Stimulated activated CD8-positive, alpha-beta memory T cell treated with anti-CD3 and anti-CD28 coated beads, Interleukin-4, amount 100 ng/mL, for 4 hours (primary cell): Measurements from ENCODE around the gene EFCAB9.
"Not testable (repeated sequence)": the region's sequence is repeated elsewhere in the genome, so short reads cannot be mapped to it uniquely, and the experiment has no call there.

Experiments
- DNase-seq, 2 donors: peaks; one replicate each; pipeline ENCODE4 v3.0.0-alpha.2; 2020; ENCODE audit warnings: low read depth in 2 of 2, low spot score in 1 of 2

EFCAB9 gene

DNA sequence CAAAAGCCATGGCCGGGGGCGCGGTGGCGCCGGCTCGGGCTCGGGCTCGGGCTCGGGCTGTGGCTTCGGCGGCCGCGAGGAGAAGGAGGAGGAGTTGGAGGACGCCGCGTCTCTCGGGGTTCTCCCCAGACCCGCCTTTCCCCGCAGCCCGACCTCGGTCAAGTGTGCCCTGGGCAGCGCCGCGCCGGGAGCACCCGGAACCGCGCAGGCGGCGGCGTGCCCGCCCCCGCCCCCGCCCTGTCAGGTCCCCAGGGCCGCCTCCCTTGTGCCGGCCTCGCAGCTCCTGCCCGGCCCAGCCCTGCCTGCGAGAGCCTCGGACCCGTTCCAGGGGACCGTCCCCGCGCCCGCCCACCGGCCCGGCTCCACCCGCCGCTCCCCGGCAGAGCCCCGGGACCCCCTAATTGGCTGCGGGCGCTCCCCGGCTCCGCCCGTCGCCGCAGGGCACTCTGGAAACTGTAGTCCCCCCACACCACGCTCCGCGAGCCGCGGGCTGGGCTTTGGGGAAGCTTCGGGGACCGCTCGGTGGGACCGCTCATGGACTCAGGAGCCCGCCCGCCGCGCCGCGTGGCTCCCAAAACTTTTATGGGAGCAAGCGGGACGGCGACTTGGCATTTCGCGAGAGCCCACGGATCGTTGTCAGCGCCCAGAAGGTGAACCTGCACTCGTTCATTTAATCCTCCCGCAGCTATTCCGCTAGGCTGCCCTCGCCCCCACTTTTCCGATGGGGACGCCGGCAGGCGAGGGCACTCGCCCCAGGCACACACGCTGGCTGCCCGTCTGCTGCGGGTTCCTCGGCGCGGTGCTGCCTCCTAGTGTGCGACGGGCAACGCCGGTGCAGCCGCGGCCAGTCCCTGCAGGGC is 5.7 kb upstream of the EFCAB9 start, which contains the start of gene STK10:
TSS of gene STK10 (minus strand) at position 192 of the 860 bp plus-strand sequence. CDS start at position 10, 182 bp downstream.
- peak; percentile 74 to 83 for DNase-seq

DNA sequence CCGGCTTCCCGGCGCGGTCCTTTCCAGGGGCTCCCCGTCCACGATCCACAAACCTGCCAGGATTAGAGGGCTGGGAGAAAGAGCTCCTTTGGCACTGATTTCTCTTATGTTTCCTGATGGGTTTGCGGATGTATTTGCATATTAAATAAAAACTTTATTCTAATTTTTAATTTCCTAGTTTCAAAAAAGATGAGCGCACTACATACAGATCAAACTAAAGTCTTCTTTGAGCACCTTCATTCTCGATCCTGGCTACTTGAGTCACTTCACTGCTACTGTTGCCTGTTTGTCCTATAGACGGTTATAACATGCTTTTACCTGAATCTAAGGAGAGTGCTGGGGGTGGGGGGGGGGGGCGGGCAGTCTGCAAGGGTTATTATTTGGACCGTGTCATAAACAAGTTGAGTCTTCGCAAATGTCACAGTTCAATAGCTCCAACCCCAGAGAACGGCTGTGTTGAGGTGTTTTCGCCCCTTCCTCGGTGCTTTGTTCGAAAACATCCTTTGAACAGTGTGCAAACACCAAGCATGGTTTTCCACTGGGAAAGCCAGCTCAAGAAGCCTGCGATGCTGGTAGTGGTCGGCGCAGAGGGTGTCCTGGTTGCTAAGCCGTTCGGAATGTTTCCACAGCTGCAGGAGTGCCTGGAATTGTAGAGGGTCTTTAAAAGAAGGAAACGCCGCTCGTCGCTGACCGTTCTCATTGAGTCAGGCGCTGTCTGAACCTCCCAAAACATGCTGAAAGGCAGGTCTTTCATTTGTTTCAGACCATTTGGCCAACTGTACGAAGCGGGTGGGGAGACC is 4.9 kb upstream of the EFCAB9 start:
- DNase-seq = no peak

DNA sequence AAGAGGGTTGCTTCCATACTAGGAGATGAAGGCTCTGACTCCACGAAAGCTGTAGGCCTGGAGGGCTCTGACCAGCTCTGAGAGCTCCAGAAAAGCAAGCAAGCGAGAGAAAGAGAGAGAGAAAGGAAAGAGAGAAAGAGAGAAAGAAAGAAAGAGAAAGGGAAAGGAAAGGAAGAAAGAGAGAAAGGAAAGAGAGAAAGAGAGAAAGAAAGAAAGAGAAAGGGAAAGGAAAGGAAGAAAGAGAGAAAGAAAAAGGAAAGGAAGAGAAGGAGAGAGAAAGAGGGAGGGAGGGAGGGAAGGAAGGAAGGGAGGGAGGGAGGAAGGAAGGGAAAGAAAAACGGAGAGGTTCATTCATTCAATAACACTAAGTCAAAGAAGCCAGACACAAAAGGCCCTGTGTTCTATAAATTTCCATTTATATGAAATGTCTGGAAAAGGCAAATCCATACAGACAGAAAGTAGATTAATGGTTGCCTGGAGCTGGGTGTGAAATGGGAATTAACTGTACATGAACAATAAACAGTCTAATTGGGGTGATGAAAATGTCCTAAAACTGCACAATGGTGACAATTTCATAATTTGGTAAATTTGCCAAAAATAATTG is 4.2 kb upstream of the EFCAB9 start:
- DNase-seq = no peak

DNA sequence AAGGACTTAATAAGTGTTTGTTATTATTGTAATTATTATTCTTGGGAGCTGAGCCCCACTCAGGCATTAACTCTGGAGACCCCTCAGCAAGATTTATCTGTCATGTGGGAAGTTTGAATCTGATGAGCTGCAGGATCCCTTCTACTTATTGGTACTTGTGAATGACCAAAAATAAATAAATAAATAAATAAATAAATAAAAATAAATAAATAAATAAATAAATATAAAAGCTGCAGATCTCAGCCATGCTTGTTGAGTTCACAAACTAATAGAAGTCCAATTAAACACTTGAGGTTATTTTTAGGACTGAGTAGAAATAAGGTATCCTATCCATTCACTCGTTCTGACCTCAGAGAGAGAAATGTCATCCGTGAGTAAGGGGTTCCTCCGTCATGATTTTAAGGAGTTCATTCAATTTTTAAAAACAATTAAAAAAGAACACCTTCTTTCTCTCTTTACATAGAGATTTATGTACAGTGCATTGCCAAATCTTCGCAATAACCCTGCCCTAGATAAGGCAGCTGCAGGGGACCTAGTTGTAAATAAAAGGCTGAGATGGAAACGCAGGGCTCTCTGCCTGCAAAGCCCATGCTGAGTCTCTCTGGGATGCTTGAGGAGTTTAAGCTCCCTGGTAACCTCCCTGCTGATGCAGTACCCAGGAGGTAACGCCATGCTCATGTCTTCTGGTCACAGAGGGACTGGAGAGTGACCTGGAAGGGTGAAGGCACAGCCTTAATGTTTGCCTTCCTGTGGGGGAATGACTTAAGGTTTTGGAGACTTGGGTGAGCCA is 1.2 kb downstream of the EFCAB9 start:
- DNase-seq = no peak

DNA sequence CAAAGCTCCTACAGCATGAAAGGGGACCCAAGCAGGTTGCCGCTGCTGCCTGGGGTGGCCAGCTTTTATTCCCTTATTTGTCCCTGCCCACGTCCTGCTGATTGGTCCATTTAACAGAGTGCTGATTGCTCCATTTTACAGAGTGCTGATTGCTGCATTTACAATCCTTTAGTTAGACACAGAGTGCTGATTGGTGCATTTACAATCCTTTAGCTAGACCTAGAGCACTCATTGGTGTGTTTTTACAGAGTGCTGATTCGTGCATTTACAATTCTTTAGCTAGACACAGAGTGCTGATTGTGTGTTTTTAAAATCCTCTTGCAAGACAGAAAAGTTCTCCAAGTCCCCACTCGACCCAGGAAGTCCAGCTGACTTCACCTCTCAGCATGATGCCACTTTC is 3.8 kb downstream of the EFCAB9 start:
- not testable (repeated sequence) for DNase-seq

DNA sequence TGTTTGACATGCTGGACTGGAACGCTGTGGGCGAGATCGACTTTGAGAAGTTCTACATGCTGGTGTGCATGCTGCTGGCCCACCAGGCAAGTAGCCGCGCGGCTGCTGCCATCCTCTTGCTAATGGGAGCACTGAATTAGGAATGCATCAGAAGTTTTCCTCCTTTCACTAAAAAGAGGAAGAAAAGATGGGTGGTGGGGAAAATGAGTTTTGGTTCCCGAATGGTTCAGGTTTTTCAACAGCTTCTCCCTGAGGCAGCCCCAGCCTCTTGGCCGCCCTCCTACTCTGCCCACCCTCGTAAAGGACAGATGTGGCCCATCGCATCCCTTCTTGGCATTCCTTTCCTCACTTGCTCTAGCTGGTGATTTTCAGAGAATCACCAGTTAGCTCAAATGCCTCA is 5.5 kb downstream of the EFCAB9 start:
- DNase-seq = no peak

DNA sequence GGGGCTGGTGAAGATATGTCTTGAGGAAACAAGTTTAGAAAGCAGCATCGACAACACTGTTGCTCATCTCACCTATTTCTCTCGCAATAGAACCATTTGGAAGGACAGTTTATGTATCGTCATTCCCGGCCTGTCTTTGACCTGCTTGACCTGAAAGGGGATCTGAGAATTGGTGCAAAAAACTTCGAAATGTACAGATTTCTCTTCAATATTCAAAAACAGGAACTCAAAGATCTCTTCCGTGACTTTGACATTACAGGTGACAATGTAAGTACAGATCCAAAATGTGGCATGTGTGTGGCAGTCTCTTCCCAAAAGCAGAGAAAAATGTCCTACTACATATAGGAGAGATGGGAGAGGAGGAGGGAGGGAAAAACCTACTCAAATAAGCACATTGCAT is 6.5 kb downstream of the EFCAB9 start:
- no peak for DNase-seq

DNA sequence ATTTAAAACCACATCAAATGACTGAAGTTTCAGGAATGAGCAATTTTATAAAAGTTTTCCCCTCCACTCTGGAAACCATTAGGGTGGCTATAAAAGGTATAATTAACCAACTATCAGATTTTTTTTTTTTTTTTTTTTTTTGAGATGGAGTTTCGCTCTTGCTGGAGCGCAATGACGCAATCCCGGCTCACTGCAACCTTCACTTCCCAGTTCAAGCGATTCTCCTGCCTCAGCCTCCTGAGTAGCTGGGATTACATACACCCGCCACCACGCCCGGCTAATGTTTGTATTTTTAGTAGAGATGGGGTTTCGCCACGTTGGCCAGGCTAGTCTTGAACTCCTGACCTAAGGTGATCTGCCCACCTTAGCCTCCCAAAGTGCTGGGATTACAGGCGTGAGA is 12.0 kb downstream of the EFCAB9 start:
- not testable (repeated sequence) for DNase-seq

DNA sequence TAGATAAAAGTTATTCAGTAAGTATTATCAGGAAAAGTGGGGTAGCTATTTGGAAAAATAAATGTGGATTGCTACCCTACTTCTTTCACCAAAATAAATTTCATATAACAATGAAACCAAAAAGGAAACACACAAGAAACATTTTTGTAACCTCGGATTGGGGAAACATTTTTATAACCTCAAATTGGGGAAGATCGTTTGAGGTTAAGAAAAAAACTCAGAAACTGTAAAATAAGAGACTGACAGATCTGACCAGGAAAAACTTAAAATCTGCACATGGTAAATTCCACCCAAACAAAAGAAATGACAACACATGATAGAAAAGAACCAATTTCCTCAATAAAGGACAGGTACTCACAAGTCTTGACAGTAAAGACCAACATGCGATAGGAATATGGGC is 13.5 kb downstream of the EFCAB9 start:
- DNase-seq = no peak

DNA sequence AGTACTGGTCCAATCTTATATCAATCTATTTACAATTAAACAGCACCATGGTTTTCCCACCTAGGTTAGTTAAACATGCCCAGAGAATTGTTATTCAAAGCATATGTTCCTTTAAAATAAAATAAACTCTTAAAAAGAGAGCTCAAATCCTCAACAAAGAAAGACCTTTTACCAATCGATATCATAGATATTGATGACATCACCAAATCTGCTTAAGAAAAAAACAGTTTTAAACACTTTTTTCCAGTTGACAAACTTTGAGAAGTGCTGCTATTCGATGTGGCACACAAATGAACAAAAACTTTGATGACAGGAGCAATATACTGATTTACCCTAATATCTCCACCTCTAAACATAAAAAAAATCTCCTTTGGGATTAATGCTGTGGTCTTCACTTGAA is 15.7 kb downstream of the EFCAB9 start:
- DNase-seq = no peak

DNA sequence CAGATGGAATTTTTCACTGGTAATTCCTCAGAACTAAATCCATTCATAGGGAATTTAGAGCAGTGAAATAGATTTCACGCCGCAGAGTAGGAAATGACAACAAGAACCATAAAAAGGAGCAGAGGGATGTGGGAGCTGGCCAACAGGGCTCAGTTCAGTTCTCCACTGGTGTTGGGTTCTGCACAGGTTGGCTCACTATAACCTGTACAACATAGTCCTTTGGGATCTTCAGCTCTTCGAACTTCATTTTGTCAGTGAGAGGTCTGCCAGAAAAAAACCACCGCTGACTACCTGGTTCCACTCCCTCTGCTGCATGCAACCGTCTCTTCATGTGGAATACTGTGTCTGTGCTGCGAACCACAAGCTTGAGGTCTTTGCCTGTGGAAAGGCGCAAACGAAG is 17.7 kb downstream of the EFCAB9 start:
- DNase-seq = no peak

DNA sequence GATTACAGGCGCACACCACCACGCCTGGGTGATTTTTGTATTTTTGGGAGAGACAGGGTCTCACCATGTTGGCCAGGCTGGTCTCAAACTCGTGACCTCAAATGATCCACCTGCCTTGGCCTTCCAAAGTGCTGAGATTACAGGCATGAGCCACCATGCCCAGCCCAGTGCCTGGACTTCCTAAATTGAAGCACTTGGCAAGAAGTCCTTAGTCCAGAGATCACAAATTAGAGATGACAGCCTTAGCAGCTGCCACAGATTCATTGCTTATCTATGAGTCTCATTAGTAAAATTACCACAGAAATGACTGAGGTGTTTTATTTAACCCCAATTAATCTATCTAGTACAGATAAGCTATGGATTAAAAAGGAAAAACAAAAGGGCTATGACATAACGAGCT is 19.2 kb downstream of the EFCAB9 start:
- no peak for DNase-seq

DNA sequence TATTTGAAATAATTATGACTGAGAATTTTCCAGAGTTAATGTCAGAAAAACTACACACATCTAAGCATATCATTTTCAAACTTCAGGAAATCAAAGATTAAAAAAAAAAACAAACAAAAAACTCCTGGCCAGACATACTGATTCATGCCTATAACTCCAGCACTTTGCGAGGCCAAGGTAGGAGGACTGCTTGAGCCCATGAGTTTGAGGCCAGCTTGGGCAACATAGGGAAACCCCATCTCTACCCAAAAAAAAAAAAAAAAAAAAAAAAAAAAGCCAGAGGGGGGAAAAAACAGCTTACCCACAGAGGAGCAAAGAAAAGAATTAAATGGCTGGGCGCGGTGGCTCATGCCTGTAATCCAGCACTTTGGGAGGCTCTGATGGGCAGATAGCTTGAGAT is 22.4 kb downstream of the EFCAB9 start:
- no peak for DNase-seq

DNA sequence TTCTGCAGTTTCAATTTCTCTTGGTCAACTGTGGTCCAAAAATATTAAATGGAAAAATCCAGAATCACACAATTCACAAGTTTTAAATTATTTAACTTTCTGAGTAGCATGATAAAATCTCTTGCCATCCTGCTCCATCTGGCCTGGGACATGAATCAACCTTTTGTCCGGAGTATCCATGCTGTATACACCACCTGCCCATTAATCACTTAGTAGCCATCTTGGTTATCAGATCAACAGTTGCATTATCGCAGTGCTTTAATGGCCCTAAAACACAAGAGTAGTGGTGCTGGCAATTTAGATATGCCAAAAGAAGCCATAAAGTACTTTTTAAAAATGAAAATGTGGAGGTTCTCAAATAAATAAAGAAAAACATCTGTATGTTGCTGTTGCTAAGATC is 25.3 kb downstream of the EFCAB9 start:
- DNase-seq = no peak

DNA sequence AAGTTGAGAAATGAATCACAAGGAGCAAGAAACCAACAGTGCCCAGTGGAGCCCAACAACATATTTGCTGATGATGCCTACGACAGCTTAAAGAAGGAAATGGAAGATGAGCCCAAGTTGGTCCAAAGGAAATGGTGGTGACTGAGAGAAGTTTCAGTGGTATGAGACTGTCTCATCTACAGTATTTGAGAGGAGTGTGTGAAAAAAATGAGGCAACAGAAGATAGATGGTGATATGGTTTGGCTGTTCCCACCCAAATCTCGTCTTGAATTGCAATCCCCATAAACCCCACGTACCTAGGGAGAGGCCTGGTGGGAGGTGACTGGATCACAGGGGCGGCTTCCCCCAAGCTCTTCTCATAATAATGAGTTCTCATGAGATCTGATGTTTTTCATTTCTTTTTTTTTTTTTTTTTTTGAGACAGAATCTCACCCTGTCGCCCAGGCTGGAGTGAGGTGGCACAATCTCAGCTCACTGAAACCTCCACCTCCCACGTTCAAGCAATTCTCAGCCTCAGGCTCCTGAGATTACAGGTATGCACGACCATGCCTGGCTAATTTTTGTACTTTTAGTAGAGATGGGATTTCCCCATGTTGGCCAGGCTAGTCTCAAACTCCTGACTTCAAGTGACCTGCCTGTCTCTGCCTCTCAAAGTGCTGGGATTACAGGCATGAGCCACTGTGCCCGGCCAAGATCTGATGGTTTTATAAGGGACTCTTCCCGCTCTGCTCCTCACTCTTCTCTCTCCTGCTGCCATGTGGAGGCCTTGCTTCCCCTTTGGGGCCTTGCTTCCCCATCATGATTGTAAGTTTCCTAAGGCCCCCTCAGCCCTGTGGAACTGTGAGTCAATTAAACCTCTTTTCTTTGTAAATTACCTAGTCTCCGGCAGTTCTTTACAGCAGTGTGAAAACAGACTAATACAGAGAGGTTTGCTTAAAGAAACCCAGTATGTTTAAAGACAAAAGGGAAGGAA is 30.2 kb downstream of the EFCAB9 start:
- DNase-seq = no peak

DNA sequence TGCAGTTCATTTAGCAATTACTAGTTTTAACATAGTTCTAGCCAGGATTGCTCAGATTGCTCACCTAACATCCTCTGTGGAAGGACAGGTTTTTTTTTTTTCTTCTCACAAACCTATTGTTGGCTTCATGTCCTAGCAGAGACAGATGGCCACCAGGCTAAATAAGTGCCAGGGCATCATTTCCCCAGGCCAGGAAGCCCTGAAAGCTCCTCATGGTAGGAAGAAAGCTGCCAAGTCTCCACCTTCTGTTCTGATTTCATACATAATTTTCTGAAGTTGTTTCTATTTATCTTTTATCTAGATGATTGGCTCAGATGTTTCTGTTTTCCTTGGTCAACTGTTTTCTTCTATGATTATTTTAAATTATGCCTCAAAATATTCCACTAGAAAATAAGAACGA is 31.0 kb downstream of the EFCAB9 start:
- DNase-seq = no peak

DNA sequence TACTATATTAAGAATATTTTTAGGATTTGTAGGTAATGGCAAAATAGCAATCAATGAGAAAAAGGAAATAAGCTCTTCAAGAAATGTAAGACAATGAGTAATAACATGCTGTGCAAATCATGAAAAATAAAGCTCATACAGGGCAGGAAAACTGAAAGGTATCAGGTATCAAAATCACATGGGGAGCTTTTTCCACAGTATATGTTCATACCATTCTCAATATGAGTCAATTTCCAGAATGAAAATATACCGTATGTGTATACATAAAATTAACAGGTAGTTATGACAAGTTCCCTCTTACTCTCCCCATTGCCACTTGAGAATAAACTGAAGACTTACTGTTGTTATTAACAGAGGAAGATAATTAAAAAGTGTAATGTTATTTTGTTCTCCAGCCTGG is 35.9 kb downstream of the EFCAB9 start:
- DNase-seq = no peak

DNA sequence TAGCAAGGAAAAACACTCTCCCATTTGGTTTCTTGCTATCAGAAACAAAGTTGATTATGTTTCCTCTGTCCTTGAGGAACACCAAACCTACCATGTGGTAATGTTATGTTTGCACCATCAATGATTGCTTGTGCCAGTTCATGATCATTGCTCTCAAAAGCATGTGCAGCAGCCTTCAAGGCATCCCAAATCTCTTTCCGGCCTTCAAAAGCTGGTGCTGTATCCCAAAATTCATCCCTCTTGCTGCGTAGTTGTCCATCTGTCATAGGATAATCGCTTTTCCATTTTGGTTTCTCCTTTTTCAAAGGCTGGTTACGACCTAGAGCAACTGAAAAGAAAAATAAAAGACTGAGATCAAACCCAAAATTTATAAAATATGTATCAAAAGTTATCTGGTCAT is 40.1 kb downstream of the EFCAB9 start:
- DNase-seq = no peak

DNA sequence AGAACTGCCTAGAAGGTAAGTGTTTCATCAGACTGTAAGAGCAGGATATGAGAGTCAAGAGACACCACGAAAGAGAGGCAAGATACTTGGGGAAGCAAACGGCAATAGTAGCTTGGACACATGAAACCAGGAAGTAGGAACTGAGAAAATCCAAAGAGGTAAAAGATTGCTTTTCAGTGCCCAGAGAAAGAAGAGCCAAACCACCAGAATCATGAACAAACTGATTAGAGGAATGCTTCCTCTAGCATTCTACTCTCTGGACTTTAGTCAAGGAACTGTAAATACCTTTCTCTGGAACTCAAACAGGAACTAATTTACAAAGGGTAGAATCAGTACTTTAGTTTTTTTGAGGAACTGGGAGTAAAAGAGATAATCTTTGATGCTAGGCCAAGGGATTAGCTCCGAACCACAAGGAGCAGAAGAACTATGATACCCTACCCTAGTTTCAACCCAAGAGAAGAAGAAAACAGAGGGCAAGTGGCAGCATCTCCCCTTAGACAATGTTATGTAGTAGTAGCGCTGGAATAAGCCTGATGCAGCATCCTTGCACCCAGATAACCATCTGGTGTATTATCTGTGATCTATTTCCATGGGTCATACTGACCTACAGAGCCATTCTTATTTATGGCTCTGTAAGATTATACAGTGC is 41.3 kb downstream of the EFCAB9 start:
- DNase-seq = no peak
